Measurements from ENCODE around the gene IL4I1. TPM values are rescaled to one million over a fixed set of nuclear protein-coding genes. Genes with fewer than 3 reads are reported as not detected.

The IL4I1 gene
- total and polyA plus RNA-seq, 2 of the 8 experiments (the other 6 are each of a cell fraction or from before 2014, with no cell fraction given): 0.41 to 0.76 TPM

DNA sequence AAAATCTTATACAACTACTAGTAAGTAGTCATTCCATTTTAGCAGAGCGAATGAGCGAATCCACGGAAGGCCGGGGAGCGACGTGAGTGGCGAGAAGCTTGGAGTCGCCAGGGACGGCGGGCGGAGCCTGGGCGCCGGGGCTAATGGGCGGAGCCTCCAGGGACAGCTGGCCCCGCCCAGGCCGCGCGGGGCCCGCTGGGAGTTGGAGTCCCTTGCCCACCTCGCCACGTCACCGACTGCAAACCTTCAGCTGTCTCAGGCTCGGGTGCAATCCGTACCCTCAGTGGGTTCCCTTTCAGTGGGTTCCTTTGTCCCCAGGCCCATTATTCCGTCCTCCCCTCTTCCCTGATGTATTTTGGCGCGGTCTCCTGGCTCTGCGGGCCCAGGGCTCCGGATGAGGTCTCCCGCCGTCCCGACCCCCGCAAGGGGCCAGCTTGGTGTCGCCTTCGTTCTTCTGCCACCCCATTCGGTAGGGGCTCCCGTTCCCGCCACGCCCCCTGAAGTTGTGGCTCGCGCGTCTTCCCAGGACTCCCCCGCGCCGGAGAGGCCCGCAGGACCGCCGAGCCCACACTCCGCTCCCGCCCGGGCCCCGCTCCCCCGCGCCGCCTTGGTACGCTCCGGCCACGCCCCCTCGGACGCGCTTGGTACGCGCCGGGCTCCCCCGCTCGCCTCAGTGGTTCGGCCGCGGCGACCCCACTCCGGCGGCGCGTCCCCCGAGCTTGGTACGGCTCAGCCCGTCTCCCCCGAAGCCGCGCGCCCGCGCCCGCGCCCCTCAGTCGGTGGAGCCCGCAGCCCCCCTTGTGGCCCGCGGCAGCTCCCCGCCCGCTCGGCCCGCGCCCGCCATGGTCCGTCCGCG, 46.0 kb downstream of the IL4I1 start, which contains the start of gene PTOV1 (continued):
- peak in 1 of 2 experiments; percentile 99; a peak in 2 of 3 replicates for TF ChIP-seq EP300 (IDR thresholded peaks at IDR 0.05; ENCODE audit: borderline replicate concordance in 1 of 2, low read depth in 2 of 2, low read length in 2 of 2)
- TF ChIP-seq, protein P1, sequence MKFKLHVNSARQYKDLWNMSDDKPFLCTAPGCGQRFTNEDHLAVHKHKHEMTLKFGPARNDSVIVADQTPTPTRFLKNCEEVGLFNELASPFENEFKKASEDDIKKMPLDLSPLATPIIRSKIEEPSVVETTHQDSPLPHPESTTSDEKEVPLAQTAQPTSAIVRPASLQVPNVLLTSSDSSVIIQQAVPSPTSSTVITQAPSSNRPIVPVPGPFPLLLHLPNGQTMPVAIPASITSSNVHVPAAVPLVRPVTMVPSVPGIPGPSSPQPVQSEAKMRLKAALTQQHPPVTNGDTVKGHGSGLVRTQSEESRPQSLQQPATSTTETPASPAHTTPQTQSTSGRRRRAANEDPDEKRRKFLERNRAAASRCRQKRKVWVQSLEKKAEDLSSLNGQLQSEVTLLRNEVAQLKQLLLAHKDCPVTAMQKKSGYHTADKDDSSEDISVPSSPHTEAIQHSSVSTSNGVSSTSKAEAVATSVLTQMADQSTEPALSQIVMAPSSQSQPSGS (IDR thresholded peaks at IDR 0.05; ENCODE audit: low read length): no peak
- peak; percentile 72 for TF ChIP-seq POLR2AphosphoS5 (IDR thresholded peaks at IDR 0.05; ENCODE audit: low read depth, low read length)
- no peak for TF ChIP-seq SUZ12 (IDR thresholded peaks at IDR 0.05; ENCODE audit: low read length)
- no peak for TF ChIP-seq CTBP2 (IDR thresholded peaks at IDR 0.05; ENCODE audit: borderline replicate concordance, insufficient read depth, insufficient read length, low read length)
- no peak for TF ChIP-seq SIRT6 (IDR thresholded peaks at IDR 0.05; ENCODE audit: low read length)
- peak in 1 of 2 experiments; percentile 73; a peak in 2 of 4 replicates for TF ChIP-seq SIN3A (conservative IDR thresholded peaks at IDR 0.05 in 1 of 2, IDR thresholded peaks at IDR 0.05 in 1 of 2; ENCODE audit: low read depth in 1 of 2, low read length in 2 of 2)
- peak; percentile 49; the same call in 1 of the 2 replicates for TF ChIP-seq EGR1 (IDR thresholded peaks at IDR 0.05; ENCODE audit: borderline replicate concordance, low read depth, low read length)

Data from H1 (cell line).